GM04503 (cell line): ENCODE data around the gene WWP2.

ENCODE experiments used
- DNase-seq: peaks from one replicate; pipeline ENCODE4 v3.0.0-alpha.2; 2012; ENCODE audit warnings: low read depth

The WWP2 gene

DNA sequence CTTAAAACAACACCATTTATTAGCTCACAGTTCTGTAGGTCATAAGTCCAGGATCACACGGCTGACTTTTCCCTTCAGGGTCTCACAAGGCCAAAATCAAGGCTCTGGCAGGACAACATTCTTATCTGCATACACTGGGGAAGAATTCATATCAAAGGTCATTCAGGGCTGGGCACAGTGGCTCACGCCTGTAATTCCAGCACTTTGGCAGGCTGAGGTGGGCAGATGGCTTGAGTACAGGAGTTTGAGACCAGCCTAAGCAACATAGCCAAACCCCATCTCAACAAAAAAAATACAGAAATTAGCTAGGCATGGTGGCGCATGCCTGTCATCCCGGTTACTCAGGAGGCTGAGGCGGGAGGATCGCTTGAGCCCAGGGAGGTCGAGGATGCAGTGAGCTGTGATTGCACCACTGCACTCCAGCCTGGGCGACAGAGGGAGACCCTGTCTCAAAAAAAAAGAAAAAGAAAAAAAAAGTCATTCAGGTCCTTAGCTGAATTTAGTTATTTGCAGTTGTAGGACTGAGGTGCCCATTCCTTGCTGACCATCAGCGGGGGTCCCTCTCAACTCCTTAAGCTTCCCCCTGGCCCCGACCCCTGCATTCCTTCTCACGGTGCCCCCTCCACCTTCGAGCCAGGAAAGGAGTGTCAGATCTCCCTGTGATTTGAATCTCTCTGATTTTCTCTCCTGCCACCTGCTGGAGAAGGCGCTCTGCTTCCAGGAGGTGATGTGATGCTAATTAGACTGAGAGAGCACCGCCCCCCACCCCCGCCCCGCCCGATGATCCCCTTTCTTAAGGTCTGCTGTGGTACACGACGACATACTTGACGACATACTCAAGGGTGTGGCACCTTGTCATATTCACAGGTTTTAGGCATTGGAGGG is 97.2 kb downstream of the WWP2 start:
- no peak for DNase-seq

DNA sequence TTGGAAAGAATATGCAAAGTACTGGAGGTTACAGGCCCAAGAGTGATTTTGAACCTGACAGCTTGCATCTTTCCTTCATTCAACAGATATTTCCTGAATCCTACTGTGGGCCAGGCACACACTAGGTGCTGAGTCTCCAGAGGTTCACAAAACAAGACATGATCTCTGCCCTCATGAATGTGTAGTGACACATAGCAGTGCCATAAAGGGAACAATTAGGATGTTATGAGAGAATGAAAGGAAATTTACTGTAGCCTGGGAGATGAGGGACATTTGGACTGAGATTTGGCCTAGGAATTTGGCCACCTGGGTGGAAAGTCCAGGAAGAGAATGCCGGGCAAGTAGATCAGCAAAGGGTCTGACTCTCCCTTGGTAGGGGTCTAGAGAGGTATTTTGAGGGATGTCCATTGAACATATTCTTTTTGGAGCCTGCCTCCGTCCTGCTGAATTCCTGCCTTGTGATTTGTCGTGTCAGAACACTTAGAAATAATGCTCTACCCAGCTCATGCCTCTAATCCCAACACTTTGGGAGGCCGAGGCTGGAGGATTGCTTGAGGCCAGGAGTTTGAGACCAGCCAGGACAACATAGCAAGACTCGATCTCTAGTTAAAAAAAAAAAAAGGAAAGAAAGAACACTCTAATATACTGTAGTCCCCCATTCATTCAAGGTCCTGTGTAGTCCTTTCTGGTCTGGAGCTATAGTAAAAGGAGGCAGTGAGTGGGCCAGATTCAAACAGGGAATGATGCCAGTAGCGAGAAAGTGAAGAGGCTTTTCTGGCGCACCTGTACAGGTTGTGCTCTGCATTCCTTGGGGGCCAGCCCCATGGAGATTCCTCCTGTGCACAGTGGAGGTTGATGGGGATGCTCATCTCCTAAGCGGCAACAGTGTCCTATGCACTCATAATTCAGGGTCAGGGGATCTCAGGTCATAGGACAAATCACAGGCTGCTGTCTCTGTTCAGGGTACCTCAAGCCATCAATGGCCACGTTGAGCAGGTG is 98.4 kb downstream of the WWP2 start:
- DNase-seq, result no peak

DNA sequence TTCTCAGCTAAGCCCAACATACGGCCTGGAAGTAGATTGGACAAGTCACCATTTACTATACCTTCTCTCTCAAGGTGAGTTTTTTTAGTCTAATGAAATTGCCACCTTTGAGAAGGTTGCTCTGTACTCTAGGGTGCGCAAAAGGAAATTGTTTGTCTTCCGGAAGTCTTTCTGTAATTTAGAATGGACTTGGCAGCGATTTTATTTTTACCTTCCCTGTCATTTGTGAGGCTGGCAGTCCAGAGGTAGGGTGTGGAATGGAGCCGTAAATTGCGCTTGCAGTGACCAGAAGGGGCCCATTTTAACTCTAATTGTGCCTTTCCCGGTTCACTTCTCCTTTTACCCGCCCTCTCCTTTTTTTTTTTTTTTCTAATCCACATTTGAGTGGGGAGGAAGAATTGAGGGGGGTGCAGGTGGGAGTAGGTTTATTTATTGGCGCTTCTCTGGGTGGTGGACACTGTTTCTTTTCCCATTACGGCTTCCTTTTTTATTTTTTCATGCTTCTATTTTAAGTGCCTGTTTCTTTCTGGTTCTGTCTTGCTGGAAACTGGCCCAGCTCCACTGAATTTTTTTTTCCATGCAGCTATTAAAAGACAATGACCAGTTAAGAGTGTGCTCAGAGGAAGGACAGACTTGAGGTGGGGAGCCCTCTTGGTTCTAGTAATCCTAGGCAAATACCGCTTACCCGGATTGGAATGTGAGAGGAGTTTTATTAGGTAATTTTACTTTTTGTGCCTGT is 99.3 kb downstream of the WWP2 start:
- peak; percentile 68 for DNase-seq

GRCh38 chr16:69863401-69864281 is 101.5 kb downstream of the WWP2 start:
- DNase-seq, result no peak

DNA sequence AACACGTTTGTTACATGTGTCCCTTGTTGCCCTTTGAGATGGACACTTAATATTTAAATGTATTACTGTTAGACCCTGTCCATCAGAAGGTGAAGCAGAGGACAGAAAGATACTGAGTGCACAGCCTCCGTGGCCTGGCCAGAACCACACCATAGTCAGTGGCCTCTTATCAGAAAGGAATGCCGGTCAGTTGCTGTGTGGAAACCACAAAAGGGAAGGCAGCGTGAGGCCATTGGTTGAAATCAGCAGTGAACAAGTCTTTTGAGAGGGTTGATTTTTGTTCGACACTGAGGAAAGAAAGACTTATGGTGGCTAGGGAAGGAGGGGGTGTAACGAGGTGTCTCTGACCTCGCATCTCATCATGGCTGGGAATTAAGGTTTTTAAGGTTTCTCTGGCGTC is 103.6 kb downstream of the WWP2 start:
- no peak for DNase-seq

GRCh38 chr16:69867784-69868560 is 105.8 kb downstream of the WWP2 start:
- no peak for DNase-seq

DNA sequence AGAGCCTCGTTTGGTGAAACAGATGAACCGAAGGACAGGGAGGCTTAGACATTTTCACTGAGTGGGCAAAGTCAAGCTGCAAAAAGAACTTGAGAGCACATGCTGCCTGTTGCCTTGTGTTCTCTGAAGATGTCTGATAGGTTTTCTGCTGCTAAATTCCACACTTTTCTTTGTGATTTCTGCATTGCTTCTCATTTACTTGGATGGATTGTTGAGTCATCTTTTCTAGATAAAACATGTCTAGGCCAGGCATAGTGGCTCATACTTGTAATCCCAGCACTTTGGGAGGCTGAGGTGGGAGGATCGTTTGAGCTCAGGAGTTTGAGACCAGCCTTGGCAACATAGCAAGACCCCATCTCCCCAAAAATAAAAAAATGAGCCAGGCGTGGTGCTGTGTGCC is 108.6 kb downstream of the WWP2 start:
- DNase-seq, result no peak

DNA sequence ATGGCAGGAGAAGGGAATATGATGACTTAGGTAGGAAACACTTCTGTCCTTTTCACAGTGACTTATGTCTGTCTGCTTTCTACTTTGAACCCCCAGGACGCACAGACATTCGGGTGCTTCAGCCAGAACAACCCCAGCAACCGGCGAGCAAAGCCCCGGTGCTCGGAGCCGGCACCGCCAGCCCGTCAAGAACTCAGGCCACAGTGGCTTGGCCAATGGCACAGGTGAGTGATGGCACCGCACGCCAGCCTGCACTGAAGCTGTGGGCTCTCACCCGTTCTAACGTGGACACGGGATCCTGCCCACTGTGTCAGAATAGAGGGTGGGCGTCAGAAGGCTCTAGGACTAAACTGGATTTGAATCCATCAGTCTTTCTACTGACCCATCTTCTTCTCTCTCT is 109.6 kb downstream of the WWP2 start:
- DNase-seq, result no peak

GRCh38 chr16:69872888-69873287 is 110.8 kb downstream of the WWP2 start:
- no peak for DNase-seq

DNA sequence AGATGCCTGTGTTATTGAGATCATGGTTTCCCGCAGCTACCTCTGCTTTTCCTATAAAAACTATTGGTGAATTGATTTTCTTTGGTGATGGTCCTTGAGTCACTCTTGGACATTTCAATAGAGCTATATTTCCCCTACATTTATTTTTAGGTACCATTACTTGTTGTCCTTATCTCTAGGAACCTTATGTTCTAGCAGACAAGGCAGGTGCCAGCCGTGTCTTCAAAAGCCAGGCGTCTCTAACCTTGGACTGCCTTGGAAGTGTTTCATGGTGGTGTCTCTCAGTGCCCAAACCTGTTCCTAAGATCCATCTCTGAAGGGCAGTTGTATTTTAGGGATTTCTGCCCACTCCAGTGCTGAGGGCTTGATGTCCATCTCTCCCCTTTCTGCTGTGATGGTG is 111.7 kb downstream of the WWP2 start:
- no peak for DNase-seq

GRCh38 chr16:69874271-69874670 is 112.1 kb downstream of the WWP2 start:
- DNase-seq, result no peak

DNA sequence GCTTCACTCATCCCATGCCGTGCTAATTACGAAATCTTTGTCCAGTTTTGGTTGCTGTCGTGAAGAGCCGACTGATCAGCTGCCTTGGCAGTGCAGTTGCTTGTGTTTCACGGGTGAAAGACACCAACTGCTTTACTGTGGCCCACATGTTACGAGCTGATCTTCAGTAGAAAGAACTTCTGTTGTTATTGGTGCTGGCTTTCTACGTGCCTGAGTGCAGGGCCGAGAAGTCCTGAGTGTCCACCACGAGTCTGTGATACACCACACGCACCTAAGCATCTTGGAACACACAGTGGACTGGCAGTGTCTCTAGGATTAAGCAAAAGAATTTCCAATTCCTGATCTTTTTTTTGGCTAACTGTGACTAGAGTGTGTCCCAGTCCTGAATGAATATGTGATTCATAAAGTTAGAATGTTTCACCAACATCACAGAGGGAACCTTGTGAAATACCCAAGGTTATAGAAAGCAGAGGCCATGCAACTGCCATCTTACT is 118.6 kb downstream of the WWP2 start:
- DNase-seq, result peak; percentile 41

DNA sequence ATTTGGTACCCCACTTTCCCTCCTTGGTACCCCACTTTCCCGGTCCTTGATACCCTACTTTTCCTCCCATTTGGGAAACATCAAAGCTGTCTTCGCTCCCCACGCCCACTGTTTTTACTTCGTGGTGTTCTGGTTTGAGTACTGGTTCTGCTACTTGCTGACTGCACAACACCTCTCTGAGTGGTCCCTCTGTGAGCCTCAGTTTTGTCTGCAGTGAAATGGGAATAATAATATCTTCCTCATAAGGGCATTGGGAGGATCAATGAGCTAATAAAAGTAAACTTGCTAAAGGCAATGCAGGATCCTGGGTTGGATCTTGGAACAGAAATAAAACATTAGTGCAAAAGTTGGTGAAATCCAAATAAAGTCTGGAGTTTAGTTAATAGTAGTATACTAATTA is 119.0 kb downstream of the WWP2 start:
- DNase-seq, result no peak

DNA sequence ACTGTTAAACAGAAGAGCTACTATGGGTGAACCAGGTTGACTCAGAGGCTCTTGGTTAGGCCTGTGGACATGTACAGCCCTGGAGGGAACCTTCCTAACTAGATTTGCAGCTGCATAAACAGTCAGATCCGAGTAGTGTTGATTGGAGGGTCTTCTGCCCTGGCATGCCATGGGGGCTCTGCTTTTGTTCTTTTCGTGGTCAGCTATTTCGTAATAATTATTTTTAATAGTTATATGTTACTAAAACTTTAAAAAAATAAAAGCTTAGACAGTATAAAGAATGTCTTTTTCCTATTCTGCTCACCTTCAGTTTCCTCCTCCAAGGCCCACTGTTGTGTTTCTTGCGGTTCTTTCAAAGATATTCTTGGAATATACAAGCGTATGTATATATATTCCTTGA is 121.6 kb downstream of the WWP2 start:
- no peak for DNase-seq

GRCh38 chr16:69885722-69886121 is 123.6 kb downstream of the WWP2 start:
- DNase-seq, result no peak

DNA sequence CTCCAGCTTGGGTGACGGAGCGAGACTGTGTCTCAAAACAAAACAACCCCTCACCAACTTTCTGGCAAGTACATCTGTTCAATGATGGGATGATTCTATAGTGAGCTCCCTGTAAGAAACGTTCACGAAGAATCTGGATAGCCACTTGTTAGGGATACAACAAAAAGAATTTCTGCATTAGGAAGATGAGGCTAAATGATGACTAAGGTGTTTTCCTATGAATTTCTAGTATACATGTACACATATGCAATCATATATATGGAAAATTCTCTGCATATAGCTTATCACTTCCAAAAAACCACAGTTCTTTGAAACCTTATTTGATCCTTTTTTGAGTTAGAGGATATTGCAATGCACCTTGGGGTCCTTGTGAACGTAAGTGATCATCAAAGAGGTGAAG is 124.6 kb downstream of the WWP2 start:
- no peak for DNase-seq

DNA sequence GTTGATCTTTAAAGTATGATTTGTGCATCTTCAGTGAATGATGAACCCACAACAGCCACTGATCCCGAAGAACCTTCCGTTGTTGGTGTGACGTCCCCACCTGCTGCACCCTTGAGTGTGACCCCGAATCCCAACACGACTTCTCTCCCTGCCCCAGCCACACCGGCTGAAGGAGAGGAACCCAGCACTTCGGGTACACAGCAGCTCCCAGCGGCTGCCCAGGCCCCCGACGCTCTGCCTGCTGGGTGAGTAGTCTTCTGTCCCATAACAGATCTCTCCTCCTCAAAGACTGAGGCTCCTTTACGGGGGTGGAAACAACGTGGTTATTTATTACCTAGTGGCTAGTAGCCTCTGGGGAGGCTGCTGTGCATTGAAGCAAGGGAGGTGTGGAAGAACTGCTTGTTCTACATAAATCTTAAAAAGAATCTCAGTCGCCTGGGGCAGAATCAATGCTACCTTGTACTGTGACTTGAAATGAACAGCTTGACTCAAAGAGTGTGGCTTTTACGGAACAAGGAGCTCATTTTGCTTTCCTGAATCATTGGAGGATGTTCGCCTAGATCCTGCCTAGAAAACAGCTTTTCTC is 126.0 kb downstream of the WWP2 start:
- no peak for DNase-seq

DNA sequence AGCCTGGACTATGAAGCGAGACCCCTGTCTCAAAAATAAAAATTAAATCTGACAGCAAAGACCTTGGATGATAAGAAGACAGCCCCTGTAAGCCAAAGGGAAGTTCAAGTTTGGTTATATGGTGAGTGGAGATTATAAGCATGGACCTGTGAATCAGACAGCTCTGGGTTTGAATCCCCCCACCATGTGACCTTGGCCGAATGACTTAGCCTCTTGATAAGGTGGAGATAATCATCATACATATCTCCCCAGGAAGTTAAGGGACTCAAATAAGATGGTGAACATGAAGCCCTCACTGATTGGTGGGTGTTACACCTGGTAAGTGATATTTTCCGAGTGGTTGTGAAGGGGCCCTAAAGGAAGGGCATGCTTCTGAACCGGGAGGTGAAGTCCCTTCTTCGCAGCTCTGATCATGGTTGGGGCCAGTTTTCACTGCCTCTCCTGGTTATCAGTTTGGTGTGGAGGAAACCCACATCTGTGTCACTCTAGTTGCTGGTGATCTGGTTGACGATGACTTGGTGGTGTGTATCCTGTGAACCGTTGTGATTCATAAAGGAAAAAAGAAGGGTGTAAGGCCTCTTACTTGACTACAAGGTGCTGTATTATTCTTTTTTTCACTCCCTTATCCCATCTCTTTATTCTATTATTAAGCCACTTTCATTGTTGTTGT is 127.3 kb downstream of the WWP2 start:
- no peak for DNase-seq
